Natural killer cell (primary cell): Measurements from ENCODE around the gene PIK3C2G. TPM values are rescaled to one million over a fixed set of nuclear protein-coding genes. Genes with fewer than 3 reads are reported as not detected.

Source experiments
- ATAC-seq, 3 donors: fragments of 150-1000 bp in 2 of 3; fragments of 200-7000 bp in 1 of 3; cut with Tn5 transposase; 1 replicate in 1 of 3; 2 replicates in 2 of 3; pipeline ENCODE4 v1.10.0; 2021; ENCODE audit warnings: mild to moderate bottlenecking in 2 of 3, moderate library complexity in 2 of 3
- DNase-seq, 2 donors: peaks; one replicate each; pipeline versions ENCODE4 v3.0.0 to v3.0.0-alpha.2; 2013 to 2021; ENCODE audit warnings: mixed read lengths in 1 of 2
- H3K27ac ChIP-seq: one replicate; pipeline ENCODE4 v1.5.1; 2013; ENCODE audit warnings: mild to moderate bottlenecking, low read length
- H3K27me3 ChIP-seq: one replicate; pipeline ENCODE4 v1.6.1; 2013; ENCODE audit warnings: low read length; ENCODE audit not compliant: control insufficient read depth, insufficient read depth
- H3K36me3 ChIP-seq: one replicate; pipeline ENCODE4 v1.6.1; 2013; ENCODE audit warnings: low read length; ENCODE audit not compliant: control insufficient read depth, insufficient read depth
- H3K4me1 ChIP-seq: one replicate; pipeline ENCODE4 v1.6.1; 2013; ENCODE audit warnings: low read length; ENCODE audit not compliant: control insufficient read depth, insufficient read depth
- H3K4me3 ChIP-seq: one replicate; pipeline ENCODE4 v1.5.1; 2013; ENCODE audit warnings: low read length
- H3K9me3 ChIP-seq: one replicate; pipeline ENCODE4 v1.6.1; 2013; ENCODE audit warnings: low read length; ENCODE audit not compliant: control insufficient read depth, insufficient read depth
- H3K27ac Mint-ChIP-seq, 2 donors: one replicate each; pipeline ENCODE4 v1.8.0; 2022; ENCODE audit warnings: mild to moderate bottlenecking in 2 of 2, mixed read lengths in 2 of 2, moderate library complexity in 1 of 2
- H3K27me3 Mint-ChIP-seq, 2 donors: one replicate each; pipeline ENCODE4 v1.8.0; 2022; ENCODE audit warnings: low read depth in 2 of 2, mixed read lengths in 2 of 2
- H3K36me3 Mint-ChIP-seq: one replicate; pipeline ENCODE4 v1.8.0; 2022; ENCODE audit warnings: mixed read lengths
- H3K4me1 Mint-ChIP-seq, 2 donors: one replicate each; pipeline ENCODE4 v1.8.0; 2022; ENCODE audit warnings: mixed read lengths in 2 of 2
- H3K4me3 Mint-ChIP-seq: one replicate; pipeline ENCODE4 v1.8.0; 2022; ENCODE audit warnings: mild to moderate bottlenecking, moderate library complexity, mixed read lengths
- H3K9me3 Mint-ChIP-seq, 2 donors: one replicate each; pipeline ENCODE4 v1.8.0; 2022; ENCODE audit warnings: mixed read lengths in 2 of 2
- WGBS: methylation state at CpG from one replicate; pipeline ENCODE4 v1.1.7; 2013; ENCODE audit warnings: missing lambda C conversion rate; ENCODE audit not compliant: insufficient coverage; 5-methylcytosine and 5-hydroxymethylcytosine counted together
- intact Hi-C: fragments of 100-400 bp; cut with micrococcal nuclease; formaldehyde crosslinking; loops from one replicate; pipeline ENCODE4 v1.14.2; 2022
- total RNA-seq, 4 donors: library from RNA; stranded (reverse); fragments of 120-200 nt in 1 of 4; gene quantifications; one replicate each; pipeline versions ENCODE4 v1.2.3 to v1.2.4, GENCODE V29; 2013 to 2022
- TF ChIP-seq, protein P1 (sequence below): fragments of 200-600 bp; IDR thresholded peaks from one replicate; pipeline ENCODE4 v1.8.0; 2022; ENCODE audit warnings: antibody characterized with exemption

Gene PIK3C2G
- total RNA-seq, 3 donors from 2014 or later (not counting 1 experiment from before 2014, with no cell fraction given), result not detected

DNA sequence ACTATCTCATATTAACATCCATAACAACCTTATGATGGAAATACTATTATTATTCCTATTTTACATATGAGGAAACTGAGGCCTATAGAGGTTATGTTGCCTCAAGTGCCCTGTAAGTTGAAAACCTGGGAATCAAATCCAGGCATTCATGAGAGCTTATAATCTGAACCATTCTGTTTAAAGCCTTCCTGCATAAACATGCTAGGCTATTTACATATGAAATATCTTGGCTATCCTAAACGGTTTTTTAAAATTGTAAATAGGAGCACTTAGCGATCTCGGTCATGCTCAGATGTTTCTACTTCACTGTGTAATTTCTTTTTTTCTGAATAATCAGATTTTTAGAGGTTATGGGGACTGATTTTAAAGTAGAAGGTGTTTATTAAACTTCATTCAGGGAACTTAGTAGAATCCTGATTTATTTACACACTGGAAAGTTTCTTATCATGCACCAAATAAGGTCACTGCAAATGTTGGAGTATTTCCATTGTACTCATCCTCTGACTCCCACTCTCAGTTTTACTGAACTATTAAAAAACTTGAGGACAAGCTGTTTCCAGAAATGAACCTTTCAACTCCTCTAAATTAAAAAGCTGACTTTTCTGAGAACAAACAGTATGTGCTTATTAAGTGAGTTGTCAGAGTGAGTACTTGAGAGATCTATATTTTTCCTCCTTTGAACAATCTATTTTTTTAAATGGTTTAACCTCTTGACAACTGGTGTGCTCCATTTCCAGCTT is 141.7 kb downstream of the PIK3C2G start:
- intact Hi-C loops, result no loop called here
- 100% methylated on average over 3 of the region's 3 CpGs for WGBS
- no peak for DNase-seq
- Histone ChIP-seq H3K4me3 (no peak overlapping the region), H3K36me3 (no peaks in the 10 kb centered on the region), H3K27me3 (no peaks in the 10 kb centered on the region), H3K27ac (no peak overlapping the region), H3K9me3 (no peaks in the 10 kb centered on the region), H3K4me1 (no peaks in the 10 kb centered on the region)
- no peak overlapping the region for H3K27ac Mint-ChIP-seq
- H3K4me3 Mint-ChIP-seq, result no peak overlapping the region
- peaks cover 12 to 21% of the 10 kb centered on the region in 2 donors for H3K9me3 Mint-ChIP-seq
- H3K4me1 Mint-ChIP-seq, result no peaks in the 10 kb centered on the region
- no peaks in the 10 kb centered on the region for H3K27me3 Mint-ChIP-seq
- ATAC-seq, result no peak
- TF ChIP-seq, protein P1, sequence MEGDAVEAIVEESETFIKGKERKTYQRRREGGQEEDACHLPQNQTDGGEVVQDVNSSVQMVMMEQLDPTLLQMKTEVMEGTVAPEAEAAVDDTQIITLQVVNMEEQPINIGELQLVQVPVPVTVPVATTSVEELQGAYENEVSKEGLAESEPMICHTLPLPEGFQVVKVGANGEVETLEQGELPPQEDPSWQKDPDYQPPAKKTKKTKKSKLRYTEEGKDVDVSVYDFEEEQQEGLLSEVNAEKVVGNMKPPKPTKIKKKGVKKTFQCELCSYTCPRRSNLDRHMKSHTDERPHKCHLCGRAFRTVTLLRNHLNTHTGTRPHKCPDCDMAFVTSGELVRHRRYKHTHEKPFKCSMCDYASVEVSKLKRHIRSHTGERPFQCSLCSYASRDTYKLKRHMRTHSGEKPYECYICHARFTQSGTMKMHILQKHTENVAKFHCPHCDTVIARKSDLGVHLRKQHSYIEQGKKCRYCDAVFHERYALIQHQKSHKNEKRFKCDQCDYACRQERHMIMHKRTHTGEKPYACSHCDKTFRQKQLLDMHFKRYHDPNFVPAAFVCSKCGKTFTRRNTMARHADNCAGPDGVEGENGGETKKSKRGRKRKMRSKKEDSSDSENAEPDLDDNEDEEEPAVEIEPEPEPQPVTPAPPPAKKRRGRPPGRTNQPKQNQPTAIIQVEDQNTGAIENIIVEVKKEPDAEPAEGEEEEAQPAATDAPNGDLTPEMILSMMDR, result no peak
- no peaks in the 10 kb centered on the region for H3K36me3 Mint-ChIP-seq

DNA sequence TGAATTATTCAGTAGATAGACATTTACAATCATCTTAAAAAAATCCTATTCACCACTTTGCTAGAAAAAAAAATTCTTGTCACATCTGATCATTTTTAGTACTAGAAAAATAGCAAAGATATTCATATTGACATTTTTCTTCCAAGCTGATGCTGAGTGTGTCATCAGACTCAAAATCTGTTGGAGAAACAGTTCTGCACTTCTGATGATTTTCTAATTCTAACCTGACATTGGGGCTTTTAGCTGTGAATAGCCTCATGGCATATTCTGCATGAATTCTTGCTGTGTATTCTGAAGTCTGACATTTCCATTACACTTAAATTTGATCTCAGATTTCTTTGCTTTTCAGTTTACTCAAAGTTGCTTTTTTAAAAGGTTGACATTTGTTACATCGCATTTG is 150.1 kb downstream of the PIK3C2G start:
- H3K4me3 Mint-ChIP-seq, result no peak overlapping the region
- H3K36me3 Mint-ChIP-seq, result no peaks in the 10 kb centered on the region
- no peaks in the 10 kb centered on the region for H3K27me3 Mint-ChIP-seq
- no peaks in the 10 kb centered on the region for H3K36me3 ChIP-seq
- TF ChIP-seq, protein P1, result no peak
- no peak for DNase-seq
- peaks cover 2 to 6% of the 10 kb centered on the region in 2 donors for H3K9me3 Mint-ChIP-seq
- no peak overlapping the region for H3K27ac ChIP-seq
- peaks cover 3% of the 10 kb centered on the region for H3K9me3 ChIP-seq
- H3K4me1 ChIP-seq, result no peaks in the 10 kb centered on the region
- no peaks in the 10 kb centered on the region for H3K27me3 ChIP-seq
- no CpG with 5 or more reads among the region's 1 CpG for WGBS
- no peak for ATAC-seq
- H3K4me1 Mint-ChIP-seq, result no peaks in the 10 kb centered on the region
- intact Hi-C loops, result no loop called here
- H3K27ac Mint-ChIP-seq, result no peak overlapping the region
- H3K4me3 ChIP-seq, result no peak overlapping the region

DNA sequence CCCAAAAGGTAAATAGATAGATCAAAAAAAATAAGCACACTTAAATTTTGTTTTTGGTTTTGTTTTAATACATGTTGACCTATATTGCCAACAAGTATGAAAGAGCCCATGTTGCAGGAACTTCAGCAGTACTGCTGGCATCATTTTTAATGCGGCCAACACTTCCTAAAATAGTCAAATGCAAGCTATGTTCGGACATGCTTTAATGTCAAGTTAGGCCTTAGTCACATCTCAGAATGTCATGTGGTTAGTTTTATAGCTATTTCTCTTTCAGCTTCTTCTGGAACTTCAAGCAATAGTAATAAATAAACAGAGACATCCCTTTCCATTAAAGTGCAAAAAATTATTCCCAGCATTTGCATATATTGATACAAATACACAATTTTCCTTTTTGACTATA is 153.4 kb downstream of the PIK3C2G start:
- Mint-ChIP-seq H3K36me3 (no peaks in the 10 kb centered on the region), H3K9me3 (peaks cover 4 to 5% of the 10 kb centered on the region in 2 donors), H3K4me1 (no peaks in the 10 kb centered on the region), H3K4me3 (no peak overlapping the region), H3K27ac (no peak overlapping the region), H3K27me3 (no peaks in the 10 kb centered on the region)
- H3K27me3 ChIP-seq, result no peaks in the 10 kb centered on the region
- no peak overlapping the region for H3K27ac ChIP-seq
- no peaks in the 10 kb centered on the region for H3K36me3 ChIP-seq
- WGBS, result 93% methylated on average over 2 of the region's 2 CpGs
- DNase-seq (no peak), ATAC-seq (no peak)
- H3K4me3 ChIP-seq, result no peak overlapping the region
- TF ChIP-seq, protein P1, result no peak
- intact Hi-C loops, result no loop called here
- peaks cover 2% of the 10 kb centered on the region for H3K9me3 ChIP-seq
- H3K4me1 ChIP-seq, result no peaks in the 10 kb centered on the region

DNA sequence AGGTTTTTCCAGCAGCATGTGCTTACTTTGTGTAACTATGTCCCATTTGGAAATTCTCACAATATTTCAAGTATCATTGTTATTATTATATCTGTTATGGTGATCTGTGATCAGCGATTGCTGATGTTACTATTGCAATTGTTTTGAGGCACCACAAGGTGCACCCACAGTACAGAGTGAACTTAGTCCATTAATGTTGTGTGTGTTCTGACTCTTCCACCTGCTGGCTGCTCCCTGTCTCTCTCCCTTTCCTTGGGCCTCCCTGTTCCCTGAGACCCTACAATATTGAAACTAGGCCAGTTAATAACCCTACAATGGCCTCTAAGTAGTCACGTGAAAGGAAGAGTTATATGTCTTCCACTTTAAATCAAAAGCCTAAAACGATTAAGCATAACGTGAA is 153.9 kb downstream of the PIK3C2G start:
- Histone ChIP-seq H3K36me3 (no peaks in the 10 kb centered on the region), H3K9me3 (no peaks in the 10 kb centered on the region), H3K27ac (no peak overlapping the region), H3K4me1 (no peaks in the 10 kb centered on the region), H3K4me3 (no peak overlapping the region), H3K27me3 (no peaks in the 10 kb centered on the region)
- intact Hi-C loops, result no loop called here
- peaks cover 4% of the 10 kb centered on the region in 2 donors for H3K9me3 Mint-ChIP-seq
- DNase-seq, result no peak
- 90% methylated on average over 4 of the region's 4 CpGs for WGBS
- no peak overlapping the region for H3K27ac Mint-ChIP-seq
- no peak for ATAC-seq
- no peaks in the 10 kb centered on the region for H3K27me3 Mint-ChIP-seq
- no peak overlapping the region for H3K4me3 Mint-ChIP-seq
- H3K4me1 Mint-ChIP-seq, result no peaks in the 10 kb centered on the region
- H3K36me3 Mint-ChIP-seq, result no peaks in the 10 kb centered on the region
- TF ChIP-seq, protein P1, result no peak
